ENCODE results near the gene CLINT1.
"Not testable (repeated sequence)": the region's sequence is repeated elsewhere in the genome, so short reads cannot be mapped to it uniquely, and the experiment has no call there.

Gene CLINT1

DNA sequence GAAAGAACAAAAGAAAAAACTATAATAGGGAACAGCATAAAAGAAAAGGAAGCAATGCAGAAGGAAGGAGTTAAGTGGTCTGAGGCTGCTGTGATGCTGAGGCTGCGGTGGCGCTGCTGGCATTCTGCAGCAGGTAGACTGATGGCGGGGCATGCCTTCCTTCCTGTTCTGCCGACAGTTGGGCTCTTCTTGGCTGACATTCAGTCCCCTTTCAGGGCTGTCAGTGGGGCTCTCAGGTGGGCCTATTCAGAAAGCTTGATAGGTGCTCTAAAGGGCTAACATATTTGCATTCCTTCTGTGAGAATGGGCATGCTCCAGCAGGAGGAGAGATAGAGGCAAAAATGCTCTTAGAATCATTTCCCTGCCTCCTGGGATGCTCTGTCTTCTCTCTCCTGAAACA, 5.1 kb upstream of the CLINT1 start:
- TF ChIP-seq POLR2AphosphoS5 (IDR thresholded peaks at IDR 0.05; ENCODE audit: low read depth, low read length), result no peak
- TF ChIP-seq SPI1 (IDR thresholded peaks at IDR 0.05; ENCODE audit: low read depth, low read length), result no peak
- no peak for TF ChIP-seq TAF1 (IDR thresholded peaks at IDR 0.05; ENCODE audit: low read depth, low read length)
- TF ChIP-seq POLR2A (IDR thresholded peaks at IDR 0.05; ENCODE audit: low read depth, low read length), result no peak
- TF ChIP-seq POU2F2 (IDR thresholded peaks at IDR 0.05; ENCODE audit: low read depth, low read length), result no peak
- no peak for TF ChIP-seq PAX5 (IDR thresholded peaks at IDR 0.05; ENCODE audit: insufficient read depth, low read length, severe bottlenecking)
- FAIRE-seq, result no peak
- no peak for DNase-seq (ENCODE audit: insufficient read length, low spot score)

DNA sequence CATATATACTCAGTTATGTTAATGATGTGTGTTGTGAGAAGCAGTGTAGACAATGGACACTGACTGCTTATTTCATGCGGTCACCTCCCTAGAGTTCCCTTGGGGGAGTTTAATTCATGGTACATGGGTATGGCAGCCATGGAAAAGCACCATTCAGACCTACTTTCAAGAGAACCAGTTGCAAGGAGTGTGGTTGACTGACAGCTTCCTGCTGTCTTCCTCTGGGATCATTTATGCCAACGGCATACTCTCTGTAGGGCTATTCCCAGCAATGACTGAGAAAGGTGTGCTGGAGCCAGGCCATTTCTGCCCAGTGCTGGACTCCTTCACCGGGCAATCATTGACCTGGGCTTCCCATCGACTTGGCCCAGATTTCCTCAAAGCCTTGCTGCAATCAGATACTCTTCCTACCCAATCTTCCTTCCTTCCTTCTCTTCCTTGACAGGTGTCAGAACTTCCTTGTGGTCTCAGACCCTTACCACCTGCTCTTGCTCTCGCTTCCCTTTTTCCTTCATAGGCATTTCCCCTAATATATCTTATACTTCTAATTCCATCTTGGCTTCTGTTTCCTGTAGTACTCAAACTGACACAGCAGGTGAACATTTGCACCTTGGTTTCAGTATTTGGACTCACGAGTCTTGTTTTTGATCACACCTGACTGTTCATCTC, 3.4 kb upstream of the CLINT1 start:
- no peak for DNase-seq (ENCODE audit: insufficient read length, low spot score)
- FAIRE-seq, result no peak
- TF ChIP-seq SPI1 (IDR thresholded peaks at IDR 0.05; ENCODE audit: low read depth, low read length) (peak; percentile 85), TAF1 (IDR thresholded peaks at IDR 0.05; ENCODE audit: low read depth, low read length) (no peak)

DNA sequence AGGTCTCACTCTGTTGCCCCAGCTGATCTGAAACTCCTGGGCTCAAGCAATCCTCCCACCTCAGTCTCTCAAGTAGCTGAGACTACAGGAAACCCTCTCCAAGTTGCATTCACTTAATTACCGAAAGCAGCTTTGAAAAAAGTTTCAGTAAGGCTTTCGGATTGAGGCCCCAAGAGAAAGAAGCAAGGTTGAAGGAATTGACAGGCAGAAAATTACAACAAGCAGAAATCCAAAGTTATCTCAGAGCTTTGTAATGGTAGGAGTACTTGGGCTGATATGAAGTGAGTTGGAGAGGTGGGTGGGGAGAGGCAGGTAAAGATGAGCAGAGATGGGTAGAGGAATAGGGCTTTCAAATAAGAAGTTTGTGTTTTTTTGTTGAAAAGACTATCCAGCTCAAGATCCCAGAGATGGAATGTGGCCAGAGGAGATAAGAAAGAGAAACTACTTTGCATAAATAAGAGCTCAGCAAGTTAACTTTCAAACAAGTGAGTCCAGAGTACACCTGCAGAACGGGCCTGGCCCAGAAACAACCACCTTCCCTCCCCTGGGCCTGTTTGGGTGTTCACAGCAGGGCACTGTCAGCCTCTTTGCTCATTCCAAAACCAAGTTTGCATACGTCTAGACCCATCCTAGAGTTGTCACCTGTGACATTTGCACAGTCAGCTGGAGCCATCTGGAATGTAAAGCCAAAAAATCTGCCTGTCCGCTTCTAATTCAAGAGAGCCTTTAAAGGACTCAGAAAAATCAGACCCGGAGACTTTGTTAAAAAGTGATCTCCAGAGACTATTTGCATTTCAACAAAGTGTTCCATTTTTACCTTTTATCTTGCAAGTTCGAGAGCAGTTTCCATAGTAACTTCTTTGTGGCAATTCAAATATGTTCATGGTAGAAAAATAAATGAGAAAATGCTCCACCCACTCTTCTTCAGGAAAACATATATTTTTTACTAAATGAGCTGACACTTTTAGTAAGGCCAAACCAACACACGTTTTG, 2.2 kb upstream of the CLINT1 start:
- TF ChIP-seq POU2F2 (IDR thresholded peaks at IDR 0.05; ENCODE audit: low read depth, low read length) (peak; percentile 99), POLR2A (IDR thresholded peaks at IDR 0.05; ENCODE audit: low read depth, low read length) (no peak), POLR2AphosphoS5 (IDR thresholded peaks at IDR 0.05; ENCODE audit: low read depth, low read length) (no peak), SPI1 (IDR thresholded peaks at IDR 0.05; ENCODE audit: low read depth, low read length) (peak; percentile 33; the same call in 1 of the 2 replicates), PAX5 (IDR thresholded peaks at IDR 0.05; ENCODE audit: insufficient read depth, low read length, severe bottlenecking) (peak; percentile 81), TAF1 (IDR thresholded peaks at IDR 0.05; ENCODE audit: low read depth, low read length) (no peak)
- peak; percentile 36 for DNase-seq (ENCODE audit: insufficient read length, low spot score)
- peak; percentile 97 for FAIRE-seq

GRCh38 chr5:157859227-157859575, 256 bp upstream of the CLINT1 start:
- DNase-seq (ENCODE audit: insufficient read length, low spot score), result no peak
- no peak for FAIRE-seq
- TF ChIP-seq SPI1 (IDR thresholded peaks at IDR 0.05; ENCODE audit: low read depth, low read length) (no peak), POU2F2 (IDR thresholded peaks at IDR 0.05; ENCODE audit: low read depth, low read length) (no peak), PAX5 (IDR thresholded peaks at IDR 0.05; ENCODE audit: insufficient read depth, low read length, severe bottlenecking) (no peak), POLR2A (IDR thresholded peaks at IDR 0.05; ENCODE audit: low read depth, low read length) (no peak), POLR2AphosphoS5 (IDR thresholded peaks at IDR 0.05; ENCODE audit: low read depth, low read length) (no peak), TAF1 (IDR thresholded peaks at IDR 0.05; ENCODE audit: low read depth, low read length) (no peak)

DNA sequence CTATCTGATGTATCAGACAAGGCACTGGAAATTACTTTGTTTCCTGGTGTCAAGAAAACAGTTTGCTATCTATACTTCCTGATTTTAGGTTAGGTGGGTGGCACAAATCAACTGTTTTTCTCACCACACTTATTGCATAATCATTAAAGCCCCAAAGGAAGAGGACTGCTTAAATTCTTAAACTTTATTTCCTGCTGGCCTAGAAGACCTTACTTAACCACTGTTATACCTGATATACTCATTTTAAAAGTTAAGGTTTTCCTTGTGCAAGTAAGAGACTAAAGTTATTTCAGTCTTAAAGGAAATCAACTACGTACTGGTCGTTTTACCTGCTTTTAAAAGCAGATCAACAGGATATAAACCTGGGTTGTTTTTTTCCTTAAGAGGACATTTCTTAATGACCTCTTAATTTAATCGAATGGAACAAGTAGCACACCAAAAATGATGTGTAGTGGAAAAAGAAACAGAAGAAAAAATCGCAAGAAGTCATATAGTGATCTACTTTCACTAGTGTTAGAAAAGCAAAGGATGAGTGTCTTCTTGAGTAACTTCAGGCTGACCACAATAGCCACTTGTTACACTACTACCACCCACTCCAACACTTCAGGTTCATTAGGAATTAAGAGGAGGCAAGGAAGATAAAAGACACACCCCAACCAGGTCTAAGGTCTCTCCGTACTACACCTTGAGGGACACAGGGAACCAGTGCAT, 974 bp downstream of the CLINT1 start:
- no peak for DNase-seq (ENCODE audit: insufficient read length, low spot score)
- TF ChIP-seq SPI1 (IDR thresholded peaks at IDR 0.05; ENCODE audit: low read depth, low read length), result no peak
- no peak for TF ChIP-seq PAX5 (IDR thresholded peaks at IDR 0.05; ENCODE audit: insufficient read depth, low read length, severe bottlenecking)
- no peak for TF ChIP-seq TAF1 (IDR thresholded peaks at IDR 0.05; ENCODE audit: low read depth, low read length)
- TF ChIP-seq POLR2AphosphoS5 (IDR thresholded peaks at IDR 0.05; ENCODE audit: low read depth, low read length), result no peak
- no peak for TF ChIP-seq POU2F2 (IDR thresholded peaks at IDR 0.05; ENCODE audit: low read depth, low read length)
- TF ChIP-seq POLR2A (IDR thresholded peaks at IDR 0.05; ENCODE audit: low read depth, low read length), result no peak
- FAIRE-seq, result peak; percentile 48

- TF ChIP-seq POLR2A (IDR thresholded peaks at IDR 0.05; ENCODE audit: low read depth, low read length), result no peak
- TF ChIP-seq POLR2AphosphoS5 (IDR thresholded peaks at IDR 0.05; ENCODE audit: low read depth, low read length), result no peak
- TF ChIP-seq PAX5 (IDR thresholded peaks at IDR 0.05; ENCODE audit: insufficient read depth, low read length, severe bottlenecking), result no peak
- TF ChIP-seq SPI1 (IDR thresholded peaks at IDR 0.05; ENCODE audit: low read depth, low read length), result no peak
- TF ChIP-seq POU2F2 (IDR thresholded peaks at IDR 0.05; ENCODE audit: low read depth, low read length), result no peak
- no peak for TF ChIP-seq TAF1 (IDR thresholded peaks at IDR 0.05; ENCODE audit: low read depth, low read length)
- FAIRE-seq (no peak), DNase-seq (ENCODE audit: insufficient read length, low spot score) (no peak)
Measured at GRCh38 chr5:157855404-157855994, 3.4 kb downstream of the CLINT1 start.

DNA sequence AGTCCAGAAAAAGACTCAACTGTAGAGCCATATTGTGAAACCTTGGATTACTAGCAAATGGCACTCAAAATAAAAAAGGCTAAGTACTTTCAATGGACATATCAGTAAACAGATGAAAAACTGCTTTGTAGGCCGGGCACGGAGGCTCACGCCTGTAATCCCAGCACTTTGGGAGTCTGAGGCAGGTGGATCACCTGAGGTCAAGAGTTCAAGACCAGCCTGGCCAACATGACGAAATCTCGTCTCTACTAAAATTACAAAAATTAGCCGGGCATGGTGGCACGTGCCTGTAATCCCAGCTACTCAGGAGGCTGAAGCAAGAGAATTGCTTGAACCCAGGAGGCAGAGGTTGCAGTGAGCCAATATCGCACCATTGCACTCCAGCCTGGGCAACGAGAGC, 5.6 kb downstream of the CLINT1 start:
- not testable (repeated sequence) for FAIRE-seq; DNase-seq (ENCODE audit: insufficient read length, low spot score)

DNA sequence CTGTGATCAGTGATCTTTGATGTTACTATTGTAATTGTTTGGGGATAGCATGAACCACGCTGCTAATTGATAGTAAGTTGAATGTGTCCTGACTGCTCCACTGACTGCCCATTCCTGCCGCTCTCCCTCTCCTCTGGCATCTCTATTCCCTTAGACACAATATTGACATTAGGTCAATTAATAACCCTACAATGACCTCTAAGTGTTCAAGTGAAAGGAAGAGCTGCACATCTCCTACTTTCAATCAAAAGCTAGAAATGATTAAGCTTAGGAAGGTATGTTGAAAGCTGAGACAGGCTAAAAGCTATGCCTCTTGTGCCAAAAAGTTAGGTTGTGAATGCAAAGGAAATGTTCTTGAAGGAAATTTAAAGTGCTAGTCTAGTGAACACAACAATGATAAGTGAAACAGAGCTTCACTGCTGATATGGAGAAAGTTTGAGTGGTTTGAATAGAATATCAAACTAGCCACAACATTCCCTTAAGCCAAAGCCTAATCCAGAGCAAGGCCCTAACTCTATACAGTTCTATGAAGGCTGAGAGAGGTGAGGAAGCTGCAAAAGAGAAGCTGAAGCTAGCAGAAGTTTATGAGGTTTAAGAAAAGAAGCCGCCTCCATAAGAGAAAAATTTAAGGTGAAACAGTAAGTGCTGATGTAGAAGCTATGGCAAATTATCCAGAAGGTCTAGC, 12.9 kb downstream of the CLINT1 start:
- TF ChIP-seq POLR2AphosphoS5 (IDR thresholded peaks at IDR 0.05; ENCODE audit: low read depth, low read length), result no peak
- no peak for TF ChIP-seq TAF1 (IDR thresholded peaks at IDR 0.05; ENCODE audit: low read depth, low read length)
- TF ChIP-seq POU2F2 (IDR thresholded peaks at IDR 0.05; ENCODE audit: low read depth, low read length), result no peak
- no peak for TF ChIP-seq PAX5 (IDR thresholded peaks at IDR 0.05; ENCODE audit: insufficient read depth, low read length, severe bottlenecking)
- TF ChIP-seq SPI1 (IDR thresholded peaks at IDR 0.05; ENCODE audit: low read depth, low read length), result no peak
- no peak for TF ChIP-seq POLR2A (IDR thresholded peaks at IDR 0.05; ENCODE audit: low read depth, low read length)
- DNase-seq (ENCODE audit: insufficient read length, low spot score) (no peak), FAIRE-seq (no peak)

DNA sequence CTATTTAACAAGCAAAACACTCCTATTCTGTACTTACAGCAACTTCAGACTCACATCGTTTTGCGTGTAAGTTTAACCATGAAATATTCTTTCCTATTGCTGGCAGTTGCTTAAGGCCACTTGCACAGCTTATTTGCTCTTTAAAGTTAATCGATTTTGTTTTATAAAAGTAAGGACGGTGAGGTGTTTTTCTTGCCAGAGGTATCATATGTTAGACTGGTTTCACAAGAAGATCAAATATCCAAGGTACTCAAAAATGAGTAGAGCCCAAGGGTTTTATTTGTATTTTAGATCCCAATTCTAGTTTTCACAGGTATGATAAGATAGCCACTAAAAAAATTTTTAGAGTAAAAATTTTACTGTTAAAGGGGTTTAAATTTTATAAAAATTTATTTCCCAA, 16.2 kb downstream of the CLINT1 start:
- TF ChIP-seq SPI1 (IDR thresholded peaks at IDR 0.05; ENCODE audit: low read depth, low read length) (no peak), POLR2A (IDR thresholded peaks at IDR 0.05; ENCODE audit: low read depth, low read length) (no peak), POLR2AphosphoS5 (IDR thresholded peaks at IDR 0.05; ENCODE audit: low read depth, low read length) (no peak)
- DNase-seq (ENCODE audit: insufficient read length, low spot score), result no peak
- no peak for FAIRE-seq

Measured in GM12891 (cell line).